Ishikawa (cell line): ENCODE results near the gene REXO1.

ENCODE experiments used
- CEBPB ChIP-seq: IDR thresholded peaks from 2 replicates; pipeline ENCODE4 v1.6.1; 2012
- CREB1 ChIP-seq: IDR thresholded peaks from 2 replicates; pipeline ENCODE4 v1.6.1; 2012; ENCODE audit warnings: low read depth
- EGR1 ChIP-seq: IDR thresholded peaks from 2 replicates; pipeline ENCODE4 v1.6.1; 2012
- EP300 ChIP-seq: IDR thresholded peaks from 2 replicates; pipeline ENCODE4 v1.6.1; 2012; ENCODE audit warnings: borderline replicate concordance
- FOXM1 ChIP-seq: IDR thresholded peaks from 2 replicates; pipeline ENCODE4 v1.6.1; 2012; ENCODE audit warnings: low read depth, borderline replicate concordance
- MAX ChIP-seq: IDR thresholded peaks from 2 replicates; pipeline ENCODE4 v1.6.1; 2012
- NFIC ChIP-seq: IDR thresholded peaks from 2 replicates; pipeline ENCODE4 v1.6.1; 2012
- RAD21 ChIP-seq: IDR thresholded peaks from 2 replicates; pipeline ENCODE4 v1.6.1; 2012; ENCODE audit warnings: low read depth
- REST ChIP-seq: IDR thresholded peaks from 2 replicates; pipeline ENCODE4 v1.6.1; 2012; ENCODE audit warnings: low read depth, mild to moderate bottlenecking
- TAF1 ChIP-seq: IDR thresholded peaks from 2 replicates; pipeline ENCODE4 v1.6.1; 2012; ENCODE audit warnings: low read depth, mild to moderate bottlenecking
- TCF12 ChIP-seq: IDR thresholded peaks from 2 replicates; pipeline ENCODE4 v1.6.1; 2012; ENCODE audit warnings: low read depth
- TEAD4 ChIP-seq: IDR thresholded peaks from 2 replicates; pipeline ENCODE4 v1.6.1; 2012
- USF1 ChIP-seq: IDR thresholded peaks from 2 replicates; pipeline ENCODE4 v1.6.1; 2012
- YY1 ChIP-seq: IDR thresholded peaks from 2 replicates; pipeline ENCODE4 v1.6.1; 2012; ENCODE audit warnings: low read depth
- ZBTB7A ChIP-seq: IDR thresholded peaks from 2 replicates; pipeline ENCODE4 v1.6.1; 2012; ENCODE audit warnings: low read depth

The REXO1 gene

DNA sequence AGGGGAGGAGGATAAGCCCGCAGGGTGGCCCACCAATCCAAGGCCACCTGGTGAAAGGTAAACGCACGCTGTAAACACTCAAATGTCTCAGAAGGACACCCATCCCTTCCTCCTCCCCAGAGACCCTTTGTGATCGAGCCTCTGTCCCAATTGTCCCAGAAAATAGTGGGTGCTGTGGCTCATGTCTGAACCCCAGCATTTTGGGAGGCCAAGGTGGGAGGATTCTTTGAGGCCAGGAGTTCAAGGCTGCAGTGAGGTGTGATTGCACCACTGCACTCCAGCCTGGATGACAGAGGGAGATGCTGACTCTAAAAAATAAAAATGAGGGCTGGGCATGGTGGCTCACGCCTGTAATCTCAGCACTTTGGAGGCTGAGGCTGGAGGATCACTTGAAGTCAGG lies 40.1 kb upstream of the REXO1 start:
- TF ChIP-seq FOXM1, result no peak
- no peak for TF ChIP-seq TEAD4
- no peak for TF ChIP-seq EGR1
- no peak for TF ChIP-seq CREB1
- TF ChIP-seq TAF1, result no peak
- no peak for TF ChIP-seq YY1
- no peak for TF ChIP-seq ZBTB7A
- TF ChIP-seq CEBPB, result no peak
- TF ChIP-seq MAX, result no peak
- TF ChIP-seq EP300, result no peak
- no peak for TF ChIP-seq REST
- TF ChIP-seq TCF12, result no peak
- TF ChIP-seq USF1, result no peak
- TF ChIP-seq NFIC, result no peak
- no peak for TF ChIP-seq RAD21

DNA sequence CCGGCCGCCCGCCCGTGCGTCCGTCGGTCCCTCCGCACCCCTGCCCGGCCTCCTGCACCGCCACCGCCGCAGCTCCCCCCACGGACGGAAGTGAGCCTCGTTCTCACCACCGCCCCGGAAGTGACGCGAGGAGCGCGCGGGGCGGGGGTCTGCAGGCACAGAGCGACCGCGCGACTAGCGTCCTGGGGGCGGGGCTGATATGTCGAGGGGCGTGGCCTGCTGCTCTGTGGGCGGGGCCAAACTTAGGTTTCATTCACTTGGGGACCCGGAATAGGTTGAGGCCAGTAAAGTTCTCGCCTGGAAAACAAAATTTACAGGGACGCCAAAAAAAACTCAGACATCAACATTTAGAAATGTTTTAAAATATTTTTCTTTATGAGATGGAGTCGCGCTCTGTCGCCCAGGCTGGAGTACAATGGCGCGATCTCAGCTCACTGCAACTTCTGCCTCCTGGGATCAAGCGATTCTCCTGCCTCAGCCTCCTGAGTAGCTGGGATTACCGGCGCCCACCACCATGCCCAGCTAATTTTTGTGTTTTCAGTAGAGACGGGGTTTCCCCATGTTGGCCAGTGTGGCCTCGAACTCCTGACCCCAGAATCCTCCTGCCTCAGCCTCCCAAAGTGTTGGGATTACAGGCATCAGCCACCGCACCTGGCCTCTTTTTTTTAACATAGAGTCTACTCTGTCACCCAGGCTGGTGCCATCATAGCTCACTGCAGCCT lies 37.3 kb upstream of the REXO1 start, which contains the start of gene ABHD17A:
ABHD17A (minus strand) TSS at position 99 of the 722 bp plus-strand sequence. CDS start 3,930 bp downstream, outside the sequence.
- peak; percentile 58; the same call in 1 of the 2 replicates for TF ChIP-seq TAF1
- TF ChIP-seq CREB1, result peak; percentile 77

DNA sequence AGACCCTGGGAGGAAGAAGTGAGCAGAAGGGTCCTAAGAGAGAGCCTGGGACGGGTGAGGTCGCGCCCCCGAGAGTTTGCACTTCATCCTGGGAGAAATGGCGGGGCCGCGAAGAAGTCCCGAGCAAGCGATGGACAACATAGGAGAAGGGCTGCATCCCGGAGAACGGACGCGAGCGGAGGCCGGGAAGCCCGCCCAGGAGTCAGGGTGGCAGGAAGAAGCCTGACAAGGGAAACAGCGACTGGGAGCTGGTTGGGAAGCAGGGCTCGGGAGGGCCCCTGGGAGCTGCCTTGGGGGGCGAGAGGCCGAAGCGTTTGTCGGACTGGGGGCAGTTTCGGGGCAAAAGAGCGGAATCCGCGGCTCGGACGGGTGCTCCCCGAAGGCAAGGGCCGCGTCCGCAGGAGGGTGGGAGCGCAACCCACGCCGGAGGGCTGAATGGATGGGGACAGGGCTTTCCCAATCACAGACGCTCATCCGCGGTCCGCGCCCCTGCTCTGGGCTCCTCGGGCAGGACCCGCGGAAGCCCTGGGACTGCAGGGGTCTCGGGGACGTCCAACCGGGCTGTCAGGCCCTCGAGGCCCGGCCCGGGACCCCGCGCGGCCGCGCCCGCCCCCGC lies 36.5 kb upstream of the REXO1 start:
- TF ChIP-seq CREB1, result no peak
- TF ChIP-seq EP300, result no peak
- 0 out of 2 replicates have a peak, but pooled peaks have one; percentile 26 for TF ChIP-seq ZBTB7A

DNA sequence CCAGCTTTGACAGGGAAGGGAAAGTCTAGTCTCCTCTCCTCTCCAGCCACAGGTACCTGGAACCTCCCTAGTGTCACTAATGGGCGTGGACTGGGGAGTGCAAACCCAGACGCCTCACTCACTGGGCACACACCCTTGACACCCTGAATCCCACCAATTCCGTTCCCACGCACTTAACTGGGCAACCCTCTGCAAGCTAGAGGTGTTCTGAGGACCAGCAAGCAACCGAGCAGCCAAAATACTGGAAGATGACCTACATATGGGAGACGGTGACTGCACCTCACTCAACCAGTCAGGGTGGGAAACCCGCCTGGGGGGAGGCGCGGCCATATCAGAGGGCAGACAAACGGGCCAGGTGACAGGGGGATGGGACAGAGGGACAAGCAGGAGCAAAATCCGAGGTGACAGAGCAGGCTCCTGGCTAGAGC lies 36.0 kb upstream of the REXO1 start:
- TF ChIP-seq FOXM1, result no peak
- no peak for TF ChIP-seq TEAD4

- TF ChIP-seq TCF12, result no peak
- TF ChIP-seq REST, result no peak
- TF ChIP-seq MAX, result no peak
- TF ChIP-seq CEBPB, result no peak
- TF ChIP-seq TAF1, result no peak
- TF ChIP-seq RAD21, result no peak
- TF ChIP-seq TEAD4, result no peak
- TF ChIP-seq NFIC, result no peak
- TF ChIP-seq USF1, result no peak
- TF ChIP-seq EP300, result no peak
- no peak for TF ChIP-seq YY1
- no peak for TF ChIP-seq ZBTB7A
- no peak for TF ChIP-seq CREB1
- TF ChIP-seq FOXM1, result no peak
- TF ChIP-seq EGR1, result no peak
Observed at GRCh38 chr19:1883784-1884183, 35.5 kb upstream of the REXO1 start.

- TF ChIP-seq RAD21, result no peak
- no peak for TF ChIP-seq CEBPB
Observed at GRCh38 chr19:1882786-1883692, 34.8 kb upstream of the REXO1 start.
